Right lobe of liver (tissue), 6 donors: Measurements from ENCODE around the gene TESK1. TPM values are rescaled to one million over a fixed set of nuclear protein-coding genes. Genes with fewer than 3 reads are reported as not detected.

ENCODE experiments used
- ATAC-seq, 4 donors: fragments of 200-7000 bp; cut with Tn5 transposase; one replicate each; pipeline ENCODE4 v1.9.1; 2020; ENCODE audit warnings: mild to moderate bottlenecking in 4 of 4, moderate library complexity in 4 of 4
- DNase-seq, 3 donors: peaks; one replicate each; pipeline ENCODE4 v3.0.0-alpha.2; 2020
- H3K27ac ChIP-seq, 3 donors: fragments of 200-600 bp; one replicate each; pipeline ENCODE4 v1.8.0; 2022
- H3K27me3 ChIP-seq, 2 donors: fragments of 200-600 bp; one replicate each; pipeline ENCODE4 v1.8.0; 2022
- H3K36me3 ChIP-seq, 4 donors: fragments of 200-600 bp; sonication (generic) in 1 of 4; one replicate each; pipeline versions ENCODE4 v1.5.1 to v1.8.0; 2017 to 2022; ENCODE audit warnings: control low read depth in 1 of 4
- H3K4me1 ChIP-seq, 4 donors: fragments of 200-600 bp; sonication (generic) in 1 of 4; one replicate each; pipeline versions ENCODE4 v1.5.1 to v1.8.0; 2017 to 2022; ENCODE audit warnings: control low read depth in 1 of 4
- H3K4me3 ChIP-seq, 3 donors: fragments of 200-600 bp; one replicate each; pipeline ENCODE4 v1.8.0; 2022
- H3K9me3 ChIP-seq, 4 donors: fragments of 200-600 bp; sonication (generic) in 1 of 4; one replicate each; pipeline versions ENCODE4 v1.5.1 to v1.8.0; 2017 to 2022; ENCODE audit warnings: control low read depth in 1 of 4
- POLR2A ChIP-seq: fragments of 450-650 bp; IDR thresholded peaks from one replicate; pipeline ENCODE4 v1.6.1; 2017; ENCODE audit warnings: antibody characterized with exemption, mild to moderate bottlenecking
- whole genome bisulfite sequencing: methylation state at CpG from one replicate; pipeline ENCODE4 v1.1.6; 2018; ENCODE audit warnings: low coverage, low lambda C conversion rate; ENCODE audit not compliant: insufficient coverage; ENCODE audit errors: missing lambda C conversion rate; 5-methylcytosine and 5-hydroxymethylcytosine counted together
- intact Hi-C, 2 donors: fragments of 100-400 bp; cut with DNase I; formaldehyde crosslinking; loops; one replicate each; pipeline versions ENCODE4 v1.11.2 to v1.14.1; 2022
- total RNA-seq, 6 experiments: library from RNA; depleted of rRNA in 2 of 6; stranded (reverse); fragments of >200 nt in 2 of 6; fragmentation: NEBNext Ultra II Directional in 3 of 6; extraction: Animal tissue kit (Norgen Biotek cat#: 25700) in 3 of 6; gene quantifications; one replicate each; pipeline versions ENCODE4 v1.1.0 to v1.2.4, GENCODE V29; 2016 to 2023
- TF ChIP-seq, protein P1 (sequence below), 4 donors: fragments of 200-600 bp in 3 of 4; fragments of 450-650 bp in 1 of 4; IDR thresholded peaks; one replicate each; pipeline versions ENCODE4 v1.5.1 to v1.8.0; 2016 to 2022; ENCODE audit warnings: antibody characterized with exemption in 4 of 4, mild to moderate bottlenecking in 2 of 4
- donor health status: DM: no; HTN: yes; CAD: no.
- donor health status: DM: no; HTN: no; CAD: no.
- donor health status: DM: no; HTN: no; CAD: no.
- donor health status: DM: no; HTN: yes; CAD: no.
- donor health status: DM: no; HTN: yes; CAD: no.

The TESK1 gene
- total RNA-seq, 6 experiments from 2014 or later, result 10.7 to 17.2 (median 13.4) TPM

DNA sequence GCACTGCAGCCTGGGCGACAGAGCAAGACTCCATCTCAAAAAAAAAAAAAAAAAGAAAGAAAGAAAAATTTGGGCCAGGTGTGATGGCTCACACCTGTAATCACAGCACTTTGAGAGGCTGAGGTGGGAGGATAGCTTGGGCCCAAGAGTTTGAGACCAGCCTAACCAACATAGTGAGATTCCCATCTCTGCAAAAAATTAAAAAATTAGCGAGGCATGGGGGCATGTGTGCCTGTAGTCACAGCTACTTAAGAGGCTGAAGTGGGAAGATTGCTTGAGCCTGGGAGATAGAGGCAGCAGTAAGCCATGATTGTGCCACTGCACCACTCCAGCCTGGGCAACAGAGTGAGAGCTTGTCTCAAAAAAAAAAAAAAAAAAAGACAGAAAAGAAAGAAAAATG lies 48.5 kb downstream of the TESK1 start:
- Histone ChIP-seq H3K27me3 (no peaks in the 10 kb centered on the region), H3K4me3 (no peak overlapping the region), H3K4me1 (peaks cover 0 to 7% (median 0%) of the 10 kb centered on the region in 4 donors), H3K27ac (no peak overlapping the region), H3K9me3 (no peaks in the 10 kb centered on the region), H3K36me3 (no peaks in the 10 kb centered on the region)
- ATAC-seq, result no peak
- no peak for TF ChIP-seq POLR2A
- TF ChIP-seq, protein P1, sequence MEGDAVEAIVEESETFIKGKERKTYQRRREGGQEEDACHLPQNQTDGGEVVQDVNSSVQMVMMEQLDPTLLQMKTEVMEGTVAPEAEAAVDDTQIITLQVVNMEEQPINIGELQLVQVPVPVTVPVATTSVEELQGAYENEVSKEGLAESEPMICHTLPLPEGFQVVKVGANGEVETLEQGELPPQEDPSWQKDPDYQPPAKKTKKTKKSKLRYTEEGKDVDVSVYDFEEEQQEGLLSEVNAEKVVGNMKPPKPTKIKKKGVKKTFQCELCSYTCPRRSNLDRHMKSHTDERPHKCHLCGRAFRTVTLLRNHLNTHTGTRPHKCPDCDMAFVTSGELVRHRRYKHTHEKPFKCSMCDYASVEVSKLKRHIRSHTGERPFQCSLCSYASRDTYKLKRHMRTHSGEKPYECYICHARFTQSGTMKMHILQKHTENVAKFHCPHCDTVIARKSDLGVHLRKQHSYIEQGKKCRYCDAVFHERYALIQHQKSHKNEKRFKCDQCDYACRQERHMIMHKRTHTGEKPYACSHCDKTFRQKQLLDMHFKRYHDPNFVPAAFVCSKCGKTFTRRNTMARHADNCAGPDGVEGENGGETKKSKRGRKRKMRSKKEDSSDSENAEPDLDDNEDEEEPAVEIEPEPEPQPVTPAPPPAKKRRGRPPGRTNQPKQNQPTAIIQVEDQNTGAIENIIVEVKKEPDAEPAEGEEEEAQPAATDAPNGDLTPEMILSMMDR (IDR thresholded peaks at IDR 0.05), result no peak
- 84% methylated on average over 2 of the region's 2 CpGs for WGBS
- DNase-seq, result no peak
- intact Hi-C loops, result no loop called here

DNA sequence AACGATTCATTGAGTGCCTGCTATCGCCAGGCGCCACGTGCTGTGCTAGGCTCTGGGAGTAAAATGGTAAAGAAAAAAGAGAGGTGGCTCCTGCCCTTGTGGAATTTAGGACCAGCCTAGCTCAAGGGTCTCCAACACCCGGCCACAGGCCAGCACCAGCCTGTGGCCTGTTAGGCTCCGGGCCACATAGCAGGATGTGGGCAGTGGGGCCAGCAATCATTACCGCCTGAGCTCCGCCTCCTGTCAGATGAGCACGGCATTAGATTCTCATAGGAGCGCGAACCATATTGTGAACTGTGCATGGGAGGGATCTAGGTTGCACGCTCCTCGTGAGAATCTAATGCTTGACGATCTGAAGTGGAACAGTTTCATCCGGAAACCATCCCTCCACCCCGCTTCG lies 51.3 kb downstream of the TESK1 start:
- H3K4me3 ChIP-seq, result no peak overlapping the region
- intact Hi-C loops, result no loop called here
- H3K27ac ChIP-seq, result peak overlapping the region in 1 of 3 donors; percentile 95
- WGBS, result 90% methylated on average over 10 of the region's 17 CpGs
- H3K9me3 ChIP-seq, result no peaks in the 10 kb centered on the region
- peaks cover 0 to 20% (median 3%) of the 10 kb centered on the region in 4 donors for H3K4me1 ChIP-seq
- no peaks in the 10 kb centered on the region for H3K36me3 ChIP-seq
- no peak for ATAC-seq
- TF ChIP-seq POLR2A, result no peak
- H3K27me3 ChIP-seq, result no peaks in the 10 kb centered on the region
- DNase-seq, result no peak

DNA sequence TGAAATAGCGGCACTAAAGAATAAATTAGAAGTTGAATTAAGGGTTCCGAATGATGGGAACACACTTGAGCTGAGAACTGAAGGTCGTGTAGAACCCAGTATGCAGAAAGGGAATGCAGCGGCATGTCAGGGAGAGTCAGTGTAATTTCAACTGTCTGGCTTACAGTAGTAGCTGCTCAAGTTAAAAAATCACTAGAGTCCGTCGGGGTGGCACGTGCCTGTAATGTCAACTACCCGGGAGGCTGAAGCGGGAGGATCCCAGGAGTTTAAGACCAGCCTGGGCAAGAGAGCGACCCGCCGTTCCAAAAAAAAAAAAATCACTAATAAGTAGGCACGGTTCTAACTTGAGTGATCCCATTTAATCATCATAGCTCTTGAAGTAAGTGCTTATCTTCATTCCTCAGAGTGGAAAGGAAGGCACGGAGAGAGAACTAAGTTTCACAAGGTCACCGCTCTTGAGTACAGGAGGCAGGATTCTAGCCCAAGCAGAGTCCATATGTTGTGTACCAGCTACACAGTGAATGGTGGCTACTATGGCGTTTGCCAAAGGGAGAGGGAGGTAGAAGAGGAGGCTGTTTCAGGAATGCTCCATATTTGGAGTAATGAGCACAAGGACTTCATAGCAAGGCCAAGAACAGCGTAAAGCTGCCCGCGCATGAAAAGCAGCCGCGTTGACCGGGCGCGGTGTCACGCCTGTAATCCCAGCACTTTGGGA lies 51.9 kb downstream of the TESK1 start:
- DNase-seq, result no peak

DNA sequence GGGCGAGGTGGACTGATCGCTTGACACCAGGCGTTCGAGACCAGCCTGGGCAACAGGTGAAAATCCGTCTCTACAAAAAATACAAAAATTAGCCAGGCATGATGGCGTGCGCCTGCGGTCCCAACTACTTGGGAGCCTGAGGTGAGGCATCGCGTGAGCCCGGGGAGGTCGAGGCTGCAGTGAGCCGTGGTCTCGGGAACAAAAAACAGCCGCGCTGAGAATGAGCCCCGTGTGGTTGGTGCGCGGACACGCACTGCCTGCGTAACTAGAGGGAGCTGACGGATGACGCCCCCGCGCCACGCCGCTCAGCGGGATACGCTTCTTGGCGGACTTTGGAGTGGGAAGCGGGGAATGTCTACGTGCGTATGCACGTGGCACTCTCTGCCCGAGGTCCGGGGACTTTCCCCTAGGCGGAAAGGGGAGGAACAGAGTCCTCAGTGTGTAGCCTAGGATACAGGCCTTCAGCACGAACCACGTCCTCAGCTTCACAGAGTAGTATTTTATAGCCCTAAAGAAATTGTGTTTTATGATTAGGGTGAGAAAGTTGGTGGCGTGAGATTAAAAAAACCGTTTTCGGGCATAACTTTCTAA lies 52.6 kb downstream of the TESK1 start, which contains the start of gene RMRP:
TSS of gene RMRP (minus strand) at position 474 of the 591 bp plus-strand sequence.
- ATAC-seq (peak; percentile 89 to 96 (median 94)), DNase-seq (peak; percentile 98 to 99 (median 99))
- no peaks in the 10 kb centered on the region for H3K9me3 ChIP-seq
- H3K36me3 ChIP-seq, result no peaks in the 10 kb centered on the region
- H3K27me3 ChIP-seq, result no peaks in the 10 kb centered on the region
- peak; percentile 80 for TF ChIP-seq POLR2A
- TF ChIP-seq, protein P1 (IDR thresholded peaks at IDR 0.05), result peak; percentile 16 to 51 (median 34)
- peaks cover 0 to 23% (median 3%) of the 10 kb centered on the region in 4 donors for H3K4me1 ChIP-seq
- H3K27ac ChIP-seq, result peak within 1 kb of the TSS; percentile 92 to 96 (median 95)
- peak within 1 kb of the TSS; percentile 85 to 90 (median 87) for H3K4me3 ChIP-seq
- WGBS, result 0% methylated on average over 25 of the region's 42 CpGs
- intact Hi-C loops, result no loop called here

More for the DNA sequence above, 51.9 kb downstream of the TESK1 start:
- H3K36me3 ChIP-seq, result no peaks in the 10 kb centered on the region
- H3K4me3 ChIP-seq, result peak overlapping the region in 2 of 3 donors; percentile 37 to 85
- peaks cover 0 to 26% (median 3%) of the 10 kb centered on the region in 4 donors for H3K4me1 ChIP-seq
- intact Hi-C loops, result no loop called here
- H3K27me3 ChIP-seq, result no peaks in the 10 kb centered on the region
- H3K9me3 ChIP-seq, result no peaks in the 10 kb centered on the region
- peak overlapping the region; percentile 92 to 96 (median 95) for H3K27ac ChIP-seq
- peak in 3 of 4 donors; percentile 2 to 6 (median 4) for ATAC-seq
- TF ChIP-seq, protein P1 (IDR thresholded peaks at IDR 0.05), result no peak
- TF ChIP-seq POLR2A, result no peak
- 37% methylated on average over 10 of the region's 25 CpGs for WGBS
